A549 (cell line): Measurements from ENCODE around the gene SEMA4B. TPM values are rescaled to one million over a fixed set of nuclear protein-coding genes. Genes with fewer than 3 reads are reported as not detected.
"Not testable (repeated sequence)": the region's sequence is repeated elsewhere in the genome, so short reads cannot be mapped to it uniquely, and the experiment has no call there.

Source experiments
- ATAC-seq, 2 experiments: fragments of 200-7000 bp in 1 of 2; fragments of >200 bp in 1 of 2; cut with Nextera tagmentation in 1 of 2; cut with Tn5 transposase in 1 of 2; 3 replicates each; pipeline versions ENCODE4 v1.8.0 to v1.9.1; 2018 to 2020; ENCODE audit warnings: mild to moderate bottlenecking in 1 of 2, moderate library complexity in 1 of 2
- CTCF ChIA-PET: fragments of 300-600 bp; sonication (Branson Sonifier 250); formaldehyde crosslinking; extraction: SDS; loops from one replicate; lab custom pipeline; 2021; ENCODE audit warnings: antibody characterized with exemption, inconsistent platforms; lab: Yijun Ruan, JAX
- POLR2A ChIA-PET: fragments of 350-600 bp; formaldehyde crosslinking; extraction: SDS; loops from one replicate; lab custom pipeline; 2021; ENCODE audit warnings: antibody characterized with exemption, inconsistent platforms; lab: Yijun Ruan, JAX
- DNase-seq, 2 experiments: peaks; one replicate each; pipeline versions ENCODE4 v3.0.0 to v3.0.0-alpha.2; 2011 to 2016; ENCODE audit warnings: low read depth in 1 of 2, low spot score in 1 of 2
- FAIRE-seq: peaks from 2 replicates; lab custom pipeline; 2011; peaks lifted over from hg19 to GRCh38; lab: Jason Lieb, UNC
- H3K27ac ChIP-seq, 2 experiments: fragments of >200 bp; sonication (Bioruptor Twin); formaldehyde crosslinking; 3 replicates each; pipeline ENCODE4 v1.5.1; 2016 to 2017
- H3K4me1 ChIP-seq: fragments of >200 bp; sonication (Bioruptor Twin); formaldehyde crosslinking; 3 replicates; pipeline ENCODE4 v1.6.1; 2016
- H3K4me2 ChIP-seq: fragments of >200 bp; sonication (Bioruptor Twin); formaldehyde crosslinking; 3 replicates; pipeline ENCODE4 v1.6.1; 2016
- H3K4me3 ChIP-seq: fragments of >200 bp; sonication (Bioruptor Twin); formaldehyde crosslinking; 3 replicates; pipeline ENCODE4 v1.5.1; 2016
- H3K9me3 ChIP-seq: fragments of >200 bp; sonication (Bioruptor Twin); formaldehyde crosslinking; 3 replicates; pipeline ENCODE4 v1.6.1; 2016
- EHF ChIP-seq: fragments of 250-450 bp; sonication (Bioruptor Pico); IDR thresholded peaks from 2 replicates; pipeline ENCODE4 v1.5.0; 2020; ENCODE audit warnings: mild to moderate bottlenecking
- EHMT2 ChIP-seq: fragments of 200-600 bp; sonication (generic); IDR thresholded peaks from 2 replicates; pipeline ENCODE4 v1.6.1; 2016; ENCODE audit warnings: antibody characterized with exemption, low read depth, mild to moderate bottlenecking, moderate library complexity
- ELK1 ChIP-seq: fragments of 150-350 bp; IDR thresholded peaks from 2 replicates; pipeline ENCODE4 v1.6.1; 2014; ENCODE audit warnings: low read depth, mild to moderate bottlenecking, low read length
- ESRRA ChIP-seq: fragments of 150-350 bp; IDR thresholded peaks from 2 replicates; pipeline ENCODE4 v1.6.1; 2014; ENCODE audit warnings: mild to moderate bottlenecking, low read length, borderline replicate concordance
- FOXS1 ChIP-seq: fragments of 250-450 bp; sonication (Bioruptor Pico); IDR thresholded peaks from 2 replicates; pipeline ENCODE4 v1.5.0; 2020; ENCODE audit warnings: mild to moderate bottlenecking, moderate library complexity
- HEYL ChIP-seq: fragments of 250-450 bp; sonication (Bioruptor Pico); IDR thresholded peaks from 2 replicates; pipeline ENCODE4 v1.8.0; 2021; ENCODE audit warnings: mild to moderate bottlenecking, moderate library complexity
- HOXA7 ChIP-seq: fragments of 250-450 bp; sonication (Bioruptor Pico); IDR thresholded peaks from 2 replicates; pipeline ENCODE4 v1.5.0; 2020; ENCODE audit warnings: mild to moderate bottlenecking, moderate library complexity
- HOXB5 ChIP-seq: fragments of 250-450 bp; sonication (Bioruptor Pico); IDR thresholded peaks from 2 replicates; pipeline ENCODE4 v1.5.0; 2020; ENCODE audit warnings: mild to moderate bottlenecking, moderate library complexity
- JUN ChIP-seq, 2 experiments: fragments of >200 bp; sonication (Bioruptor Twin); formaldehyde crosslinking; IDR thresholded peaks; 2 replicates in 1 of 2; 3 replicates in 1 of 2; pipeline ENCODE4 v1.6.1; 2016 to 2017
- KDM1A ChIP-seq: fragments of 200-600 bp; sonication (generic); IDR thresholded peaks from 2 replicates; pipeline ENCODE4 v1.6.1; 2016; ENCODE audit warnings: low read depth, mild to moderate bottlenecking
- NFE2L2 ChIP-seq: fragments of 150-350 bp; conservative IDR thresholded peaks from 2 replicates; pipeline ENCODE4 v1.6.1; 2014; ENCODE audit warnings: low read length
- NPAS2 ChIP-seq: fragments of 250-450 bp; sonication (Bioruptor Pico); IDR thresholded peaks from 2 replicates; pipeline ENCODE4 v1.8.0; 2022; ENCODE audit warnings: mild to moderate bottlenecking, moderate library complexity, borderline replicate concordance
- PHF8 ChIP-seq: fragments of 200-600 bp; sonication (generic); IDR thresholded peaks from 2 replicates; pipeline ENCODE4 v1.6.1; 2016; ENCODE audit warnings: low read depth, mild to moderate bottlenecking, antibody characterized with exemption, moderate library complexity, borderline replicate concordance
- RAD21 ChIP-seq, 2 experiments: fragments of >200 bp in 1 of 2; sonication (Bioruptor Twin) in 1 of 2; formaldehyde crosslinking in 1 of 2; IDR thresholded peaks in 1 of 2; conservative IDR thresholded peaks in 1 of 2; 2 replicates in 1 of 2; 3 replicates in 1 of 2; pipeline ENCODE4 v1.6.1; 2012 to 2018; ENCODE audit warnings: inconsistent platforms in 1 of 2
- RCOR1 ChIP-seq: fragments of 150-350 bp; IDR thresholded peaks from 2 replicates; pipeline ENCODE4 v1.6.1; 2014; ENCODE audit warnings: antibody characterized with exemption, low read length, low read depth
- REST ChIP-seq: fragments of 200-600 bp; sonication (generic); IDR thresholded peaks from 2 replicates; pipeline ENCODE4 v1.6.1; 2016; ENCODE audit warnings: antibody characterized with exemption, mild to moderate bottlenecking, moderate library complexity
- TFCP2L1 ChIP-seq: fragments of 250-450 bp; sonication (Bioruptor Pico); IDR thresholded peaks from 2 replicates; pipeline ENCODE4 v1.5.0; 2021; ENCODE audit warnings: mild to moderate bottlenecking
- ZFP36 ChIP-seq: fragments of 450-650 bp; IDR thresholded peaks from 2 replicates; pipeline ENCODE4 v1.6.1; 2014; ENCODE audit warnings: borderline replicate concordance; ENCODE audit not compliant: partially characterized antibody
- WGBS: methylation state at CpG from one replicate; pipeline ENCODE4 v1.1.6; 2017; ENCODE audit errors: missing lambda C conversion rate; 5-methylcytosine and 5-hydroxymethylcytosine counted together
- polyA plus RNA-seq, 4 experiments: library from polyadenylated mRNA; depleted of rRNA in 3 of 4; stranded (reverse); fragments of >200 nt; fragmentation: RNase III in 1 of 4; extraction: RNeasy Plus Mini Kit Qiagen cat#74134 plus additional on column Dnase treatment in 1 of 4; gene quantifications; 2 replicates in 3 of 4; 3 replicates in 1 of 4; pipeline ENCODE4 v1.2.3, GENCODE V29; 2011 to 2017
- TF ChIP-seq, protein P1 (sequence below): fragments of 250-450 bp; sonication (Bioruptor Pico); IDR thresholded peaks from 2 replicates; pipeline ENCODE4 v1.5.0; 2021; ENCODE audit warnings: mild to moderate bottlenecking, moderate library complexity, borderline replicate concordance
- TF ChIP-seq, protein P2 (sequence below): IDR thresholded peaks from 2 replicates; pipeline ENCODE4 v1.6.1; 2012
- TF ChIP-seq, protein P3 (sequence below): IDR thresholded peaks from 2 replicates; pipeline ENCODE4 v1.6.1; 2012; ENCODE audit warnings: low read depth, borderline replicate concordance

The SEMA4B gene
- polyA plus RNA-seq, 2 of the 4 experiments (the other 2 are of a cell fraction): 45.3 to 47.1 TPM

DNA sequence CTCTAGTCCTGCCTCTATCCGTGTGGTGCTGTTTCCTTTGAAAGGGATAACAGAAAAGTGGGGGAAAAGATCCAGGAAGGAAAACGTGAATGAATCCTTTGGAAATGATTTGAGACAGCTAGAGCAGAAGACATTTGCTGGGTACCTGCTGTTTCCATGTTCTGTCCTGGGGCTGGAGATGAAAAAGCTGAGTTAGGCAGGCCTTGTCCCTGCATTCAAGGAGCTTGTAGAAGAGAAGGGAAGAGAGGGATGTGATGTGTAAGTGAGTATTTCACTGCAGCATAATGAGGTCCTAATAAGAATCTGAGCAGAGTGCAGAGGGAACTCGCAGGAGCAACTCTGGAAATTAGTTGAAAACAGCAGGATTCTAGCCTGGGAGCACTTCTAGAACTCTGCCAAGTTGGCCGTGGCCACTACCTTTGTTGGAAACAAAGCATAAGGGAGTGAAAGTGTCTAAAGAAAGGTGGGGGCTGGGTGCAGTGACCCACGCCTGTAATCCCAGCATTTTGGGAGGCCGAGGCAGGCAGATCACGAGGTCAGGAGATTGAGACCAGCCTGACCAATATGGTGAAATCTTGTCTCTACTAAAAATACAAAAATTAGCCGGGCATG, 13.8 kb upstream of the SEMA4B start:
- H3K9me3 ChIP-seq: no peaks in the 10 kb centered on the region
- ChIA-PET POLR2A (interaction anchor here (0.7 to 1.6 kb wide), 2 partner anchors 12 to 14 kb away, joined by 3 to 4 read pairs; partner anchors contain the start of gene SEMA4B), CTCF (interaction anchor here (0.6 to 2.4 kb wide), 13 partner anchors 12 to 914 kb away, joined by 3 to 10 read pairs (median 4); partner anchors contain the start of genes CIB1, GDPGP1 and SEMA4B)
- no peak for FAIRE-seq
- DNase-seq: no peak
- H3K4me1 ChIP-seq: peaks cover 70% of the 10 kb centered on the region
- H3K4me3 ChIP-seq: no peak overlapping the region
- TF ChIP-seq HEYL (CRISPR knock-in tag) (no peak), KDM1A (no peak), RAD21 (conservative IDR thresholded peaks at IDR 0.05 in 1 of 2, IDR thresholded peaks at IDR 0.05 in 1 of 2) (no peak), NFE2L2 (no peak), JUN (IDR thresholded peaks at IDR 0.05) (no peak), ESRRA (no peak), HOXB5 (no peak), PHF8 (no peak), FOXS1 (CRISPR knock-in tag) (no peak), EHMT2 (no peak), TFCP2L1 (no peak)
- TF ChIP-seq, protein P1, sequence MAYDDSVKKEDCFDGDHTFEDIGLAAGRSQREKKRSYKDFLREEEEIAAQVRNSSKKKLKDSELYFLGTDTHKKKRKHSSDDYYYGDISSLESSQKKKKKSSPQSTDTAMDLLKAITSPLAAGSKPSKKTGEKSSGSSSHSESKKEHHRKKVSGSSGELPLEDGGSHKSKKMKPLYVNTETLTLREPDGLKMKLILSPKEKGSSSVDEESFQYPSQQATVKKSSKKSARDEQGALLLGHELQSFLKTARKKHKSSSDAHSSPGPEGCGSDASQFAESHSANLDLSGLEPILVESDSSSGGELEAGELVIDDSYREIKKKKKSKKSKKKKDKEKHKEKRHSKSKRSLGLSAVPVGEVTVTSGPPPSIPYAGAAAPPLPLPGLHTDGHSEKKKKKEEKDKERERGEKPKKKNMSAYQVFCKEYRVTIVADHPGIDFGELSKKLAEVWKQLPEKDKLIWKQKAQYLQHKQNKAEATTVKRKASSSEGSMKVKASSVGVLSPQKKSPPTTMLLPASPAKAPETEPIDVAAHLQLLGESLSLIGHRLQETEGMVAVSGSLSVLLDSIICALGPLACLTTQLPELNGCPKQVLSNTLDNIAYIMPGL (CRISPR knock-in tag): no peak
- TF ChIP-seq, protein P2, sequence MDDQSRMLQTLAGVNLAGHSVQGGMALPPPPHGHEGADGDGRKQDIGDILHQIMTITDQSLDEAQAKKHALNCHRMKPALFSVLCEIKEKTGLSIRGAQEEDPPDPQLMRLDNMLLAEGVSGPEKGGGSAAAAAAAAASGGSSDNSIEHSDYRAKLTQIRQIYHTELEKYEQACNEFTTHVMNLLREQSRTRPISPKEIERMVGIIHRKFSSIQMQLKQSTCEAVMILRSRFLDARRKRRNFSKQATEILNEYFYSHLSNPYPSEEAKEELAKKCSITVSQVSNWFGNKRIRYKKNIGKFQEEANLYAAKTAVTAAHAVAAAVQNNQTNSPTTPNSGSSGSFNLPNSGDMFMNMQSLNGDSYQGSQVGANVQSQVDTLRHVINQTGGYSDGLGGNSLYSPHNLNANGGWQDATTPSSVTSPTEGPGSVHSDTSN: no peak
- WGBS: 75% methylated on average over 8 of the region's 8 CpGs
- peak overlapping the region; percentile 11 to 93; a peak in 4 of 6 replicates for H3K27ac ChIP-seq
- no peak for ATAC-seq
- peak overlapping the region; percentile 33; the same call in 2 of the 3 replicates for H3K4me2 ChIP-seq

GRCh38 chr15:90188065-90188464, 13.1 kb upstream of the SEMA4B start:
- ChIA-PET CTCF (interaction anchor here (0.6 to 7.4 kb wide), 9 partner anchors 13 to 915 kb away, joined by 3 to 68 read pairs (median 3); partner anchors contain the start of gene SEMA4B), POLR2A (interaction anchor here (0.7 to 1.6 kb wide), 2 partner anchors 13 kb away, joined by 3 to 4 read pairs; partner anchors contain the start of gene SEMA4B)
- not testable (repeated sequence) for DNase-seq, FAIRE-seq, H3K4me2 ChIP-seq, ATAC-seq, H3K27ac ChIP-seq, H3K4me3 ChIP-seq, H3K9me3 ChIP-seq
- WGBS: 93% methylated on average over 7 of the region's 7 CpGs
- H3K4me1 ChIP-seq: peaks cover 74% of the 10 kb centered on the region

DNA sequence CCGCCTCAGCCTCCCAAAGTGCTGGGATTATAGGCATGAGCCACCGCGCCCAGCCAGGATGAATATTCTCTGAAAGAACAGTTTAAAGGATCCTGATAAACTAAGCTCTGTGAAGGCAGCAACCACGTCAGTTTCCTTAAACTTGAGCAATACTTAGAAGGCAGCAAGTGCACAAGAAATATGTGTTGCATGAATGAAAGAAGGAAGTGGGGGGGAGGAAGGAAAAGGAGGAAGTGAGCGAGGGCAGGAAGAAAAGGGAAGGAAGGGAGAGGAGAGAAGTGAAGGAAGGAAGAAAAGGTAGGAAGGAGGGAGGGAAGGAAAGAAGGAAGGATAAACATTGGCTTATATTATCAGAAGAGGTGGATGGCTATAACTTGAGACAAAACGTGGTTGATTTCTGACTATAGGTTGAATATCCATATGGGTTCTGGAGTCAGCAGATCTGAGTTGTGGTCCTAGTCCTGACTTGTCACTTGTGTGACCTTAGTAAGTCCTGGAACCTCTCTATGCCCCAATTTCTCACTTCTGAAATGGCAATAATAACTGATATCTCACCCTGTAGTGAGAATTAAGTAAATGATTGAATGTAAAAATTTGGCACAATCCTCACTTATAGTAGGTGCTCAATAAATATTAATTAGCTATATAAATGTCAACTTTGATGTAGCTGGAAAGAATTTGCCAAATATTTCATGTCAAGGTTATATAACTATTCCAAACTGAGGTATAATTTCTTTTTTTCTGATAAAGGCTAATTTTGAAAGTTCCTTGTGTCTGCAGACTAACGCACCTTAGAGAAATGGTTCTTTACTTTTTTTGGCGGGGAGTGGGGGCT, 12.0 kb upstream of the SEMA4B start:
- no peak for DNase-seq
- 84% methylated on average over 8 of the region's 8 CpGs for WGBS
- ChIA-PET POLR2A (interaction anchor here (1.3 kb wide), 1 partner anchor 12 kb away, joined by 4 read pairs; the partner anchor contains the start of gene SEMA4B), CTCF (interaction anchor here (1.0 to 7.4 kb wide), 6 partner anchors 12 to 46 kb away, joined by 3 to 68 read pairs (median 4); partner anchors contain the start of gene SEMA4B)
- H3K4me2 ChIP-seq: no peak overlapping the region
- peak overlapping the region in 1 of 2 experiments; percentile 89; a peak in 3 of 6 replicates for H3K27ac ChIP-seq
- peaks cover 68% of the 10 kb centered on the region for H3K4me1 ChIP-seq
- no peak for ATAC-seq
- H3K9me3 ChIP-seq: no peaks in the 10 kb centered on the region
- FAIRE-seq: no peak
- H3K4me3 ChIP-seq: no peak overlapping the region
- TF ChIP-seq ELK1: no peak
- TF ChIP-seq, protein P3, sequence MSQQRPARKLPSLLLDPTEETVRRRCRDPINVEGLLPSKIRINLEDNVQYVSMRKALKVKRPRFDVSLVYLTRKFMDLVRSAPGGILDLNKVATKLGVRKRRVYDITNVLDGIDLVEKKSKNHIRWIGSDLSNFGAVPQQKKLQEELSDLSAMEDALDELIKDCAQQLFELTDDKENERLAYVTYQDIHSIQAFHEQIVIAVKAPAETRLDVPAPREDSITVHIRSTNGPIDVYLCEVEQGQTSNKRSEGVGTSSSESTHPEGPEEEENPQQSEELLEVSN: no peak
- no peak for TF ChIP-seq HOXA7 (CRISPR knock-in tag)
- no peak for TF ChIP-seq TFCP2L1
- TF ChIP-seq REST: no peak
- TF ChIP-seq EHF (CRISPR knock-in tag): no peak
- TF ChIP-seq ZFP36: no peak
- no peak for TF ChIP-seq NPAS2 (CRISPR knock-in tag)
- TF ChIP-seq RCOR1: no peak
